SU-DHL-6 (cell line): Measurements from ENCODE around the gene P2RY8.
"Not testable (repeated sequence)": the region's sequence is repeated elsewhere in the genome, so short reads cannot be mapped to it uniquely, and the experiment has no call there.

Experiments used
- H2AFZ ChIP-seq: fragments of 200-600 bp; sonication (generic); 2 replicates; pipeline ENCODE4 v1.6.1; 2014; ENCODE audit warnings: low read depth, mild to moderate bottlenecking, moderate library complexity, mixed read lengths, antibody characterized with exemption, low read length; ENCODE audit not compliant: severe bottlenecking
- H3F3A ChIP-seq: fragments of 200-600 bp; shearing (Covaris generic); 2 replicates; pipeline ENCODE4 v1.6.0; 2016; ENCODE audit warnings: antibody characterized with exemption, mild to moderate bottlenecking; ENCODE audit not compliant: insufficient read depth
- H3K27ac ChIP-seq: fragments of 200-600 bp; sonication (generic); 2 replicates; pipeline ENCODE4 v1.5.1; 2016; ENCODE audit warnings: low read depth, mild to moderate bottlenecking, low read length, moderate library complexity, mixed read lengths
- H3K27me3 ChIP-seq: fragments of 200-600 bp; sonication (generic), shearing (Covaris generic); 2 replicates; pipeline ENCODE4 v1.6.0; 2014; ENCODE audit warnings: mild to moderate bottlenecking, low read length
- H3K36me3 ChIP-seq: fragments of 200-600 bp; sonication (generic); 2 replicates; pipeline ENCODE4 v1.6.1; 2014; ENCODE audit warnings: mild to moderate bottlenecking, low read length, mixed read lengths
- H3K4me2 ChIP-seq: fragments of 300-600, 200-600 bp; shearing (Covaris generic), sonication (generic); 2 replicates; pipeline ENCODE4 v1.6.0; 2014; ENCODE audit warnings: low read length, low read depth, mild to moderate bottlenecking; ENCODE audit not compliant: poor library complexity, severe bottlenecking
- H3K4me3 ChIP-seq: fragments of 200-600 bp; sonication (generic); 2 replicates; pipeline ENCODE4 v1.5.1; 2014; ENCODE audit warnings: antibody characterized with exemption, low read length, mild to moderate bottlenecking, mixed read lengths; ENCODE audit not compliant: insufficient read depth, poor library complexity, severe bottlenecking
- H3K79me2 ChIP-seq: fragments of 200-600 bp; sonication (generic); 2 replicates; pipeline ENCODE4 v1.6.1; 2014; ENCODE audit warnings: mild to moderate bottlenecking, low read length, moderate library complexity; ENCODE audit not compliant: insufficient read depth
- H3K9ac ChIP-seq: fragments of 200-600 bp; sonication (generic); 2 replicates; pipeline ENCODE4 v1.7.0; 2014; ENCODE audit warnings: mild to moderate bottlenecking, low read length
- H3K9me2 ChIP-seq: fragments of 200-600 bp; sonication (generic); replicated peaks from 2 replicates; pipeline ENCODE4 v1.6.1; 2014; ENCODE audit warnings: low read length; ENCODE audit not compliant: insufficient read depth
- H3K9me3 ChIP-seq: fragments of 200-600 bp; sonication (generic); 2 replicates; pipeline ENCODE4 v1.6.1; 2014; ENCODE audit warnings: low read length, mixed read lengths; ENCODE audit not compliant: insufficient read depth
- H4K20me1 ChIP-seq: fragments of 200-600 bp; sonication (generic); 2 replicates; pipeline ENCODE4 v1.6.1; 2014; ENCODE audit warnings: low read depth, mild to moderate bottlenecking, antibody characterized with exemption, low read length, moderate library complexity, mixed read lengths
- CTCF ChIP-seq: fragments of 200-600 bp; sonication (generic); IDR thresholded peaks from one replicate; pipeline ENCODE4 v1.5.1; 2017; ENCODE audit warnings: antibody characterized with exemption, mild to moderate bottlenecking, low read length, moderate library complexity; ENCODE audit not compliant: insufficient read depth, poor library complexity, severe bottlenecking
- EZH2phosphoT487 ChIP-seq: fragments of 200-600 bp; sonication (generic), shearing (Covaris generic); conservative IDR thresholded peaks from 2 replicates; pipeline ENCODE4 v1.6.1; 2018; ENCODE audit warnings: mild to moderate bottlenecking, antibody characterized with exemption, low read length, moderate library complexity, mixed read lengths

Gene P2RY8

GRCh38 chrX:1449823-1450149 is 87.2 kb downstream of the P2RY8 start:
- no peak overlapping the region for H3K4me3 ChIP-seq
- no peaks in the 10 kb centered on the region for H3K27me3 ChIP-seq
- H3K9me3 ChIP-seq, result no peaks in the 10 kb centered on the region
- no peak for TF ChIP-seq CTCF
- no peak overlapping the region for H3K4me2 ChIP-seq
- H3K9me2 ChIP-seq, result no peaks in the 10 kb centered on the region
- peaks cover 31% of the 10 kb centered on the region for H3K79me2 ChIP-seq
- no peak overlapping the region for H3K9ac ChIP-seq
- no peak overlapping the region for H2AFZ ChIP-seq
- H3F3A ChIP-seq, result peaks cover 5% of the 10 kb centered on the region; the same call in 1 of the 2 replicates
- H3K36me3 ChIP-seq, result no peaks in the 10 kb centered on the region
- no peaks in the 10 kb centered on the region for H4K20me1 ChIP-seq
- H3K27ac ChIP-seq, result no peak overlapping the region

GRCh38 chrX:1449036-1449822 is 87.8 kb downstream of the P2RY8 start:
- Histone ChIP-seq H3K36me3 (no peaks in the 10 kb centered on the region), H3K79me2 (peaks cover 31% of the 10 kb centered on the region)

GRCh38 chrX:1448573-1449001 is 88.4 kb downstream of the P2RY8 start:
- H3K9ac ChIP-seq, H3F3A ChIP-seq, H3K36me3 ChIP-seq, H4K20me1 ChIP-seq, H3K4me2 ChIP-seq, H2AFZ ChIP-seq, H3K27me3 ChIP-seq, H3K4me3 ChIP-seq, H3K9me3 ChIP-seq, H3K9me2 ChIP-seq, H3K27ac ChIP-seq: not testable (repeated sequence)
- peaks cover 31% of the 10 kb centered on the region for H3K79me2 ChIP-seq

More at GRCh38 chrX:1449036-1449822, 87.8 kb downstream of the P2RY8 start:
- no peaks in the 10 kb centered on the region for H3K9me3 ChIP-seq
- H3F3A ChIP-seq, result no peaks in the 10 kb centered on the region
- TF ChIP-seq EZH2phosphoT487 (no peak), CTCF (no peak)
- no peak overlapping the region for H2AFZ ChIP-seq
- no peaks in the 10 kb centered on the region for H3K9me2 ChIP-seq
- no peak overlapping the region for H3K4me2 ChIP-seq
- H3K27ac ChIP-seq, result no peak overlapping the region
- H3K9ac ChIP-seq, result no peak overlapping the region
- H4K20me1 ChIP-seq, result no peaks in the 10 kb centered on the region
- no peaks in the 10 kb centered on the region for H3K27me3 ChIP-seq
- no peak overlapping the region for H3K4me3 ChIP-seq

- peaks cover 31% of the 10 kb centered on the region for H3K79me2 ChIP-seq
These were observed 88.9 kb downstream of the P2RY8 start for GRCh38 chrX:1447969-1448572.

GRCh38 chrX:1446984-1447968 is 89.7 kb downstream of the P2RY8 start:
- H3K4me3 ChIP-seq, H2AFZ ChIP-seq, H3K27me3 ChIP-seq, H3K9ac ChIP-seq, H3K36me3 ChIP-seq, H3F3A ChIP-seq, H3K9me2 ChIP-seq, H3K4me2 ChIP-seq, H3K9me3 ChIP-seq, H4K20me1 ChIP-seq, H3K27ac ChIP-seq: not testable (repeated sequence)
- peaks cover 27% of the 10 kb centered on the region for H3K79me2 ChIP-seq

More at GRCh38 chrX:1447969-1448572, 88.9 kb downstream of the P2RY8 start:
- H3K27ac ChIP-seq, H3K4me3 ChIP-seq, H4K20me1 ChIP-seq, H3K36me3 ChIP-seq, H3F3A ChIP-seq, H2AFZ ChIP-seq, H3K9me2 ChIP-seq, H3K4me2 ChIP-seq, H3K27me3 ChIP-seq, H3K9me3 ChIP-seq, H3K9ac ChIP-seq: not testable (repeated sequence)
